ENCODE results near the gene TTC34.

TTC34 gene

GRCh38 chr1:2594001-2594640, 207.4 kb downstream of the TTC34 start:
- no peaks in the 10 kb centered on the region for H3K4me1 ChIP-seq (ENCODE audit: insufficient read depth, low read length, severe bottlenecking)
- no peaks in the 10 kb centered on the region for H3F3A ChIP-seq (ENCODE audit: insufficient read depth, low read length)
- no peaks in the 10 kb centered on the region for H3K9me2 ChIP-seq (ENCODE audit: low read depth, low read length)
- no peak overlapping the region for H3K27ac ChIP-seq (ENCODE audit: low read depth, low read length, poor library complexity, severe bottlenecking)
- H3K36me3 ChIP-seq (ENCODE audit: insufficient read depth, low read length): no peaks in the 10 kb centered on the region
- H3K4me3 ChIP-seq (ENCODE audit: low read depth, low read length, poor library complexity, severe bottlenecking): no peak overlapping the region
- H3K9me3 ChIP-seq (ENCODE audit: low read length): no peaks in the 10 kb centered on the region
- H3K79me2 ChIP-seq (ENCODE audit: insufficient read depth, low read length): no peaks in the 10 kb centered on the region
- no peaks in the 10 kb centered on the region for H4K20me1 ChIP-seq (ENCODE audit: insufficient read depth, low read length)
- no peaks in the 10 kb centered on the region; the same call in 1 of the 2 replicates for H3K27me3 ChIP-seq (ENCODE audit: insufficient read depth, low read length)
- no peak for TF ChIP-seq CTCF (IDR thresholded peaks at IDR 0.05; ENCODE audit: low read length)
- H3K9ac ChIP-seq (ENCODE audit: low read length): no peak overlapping the region
- no peak overlapping the region for H3K4me2 ChIP-seq (ENCODE audit: low read length)
- no peak overlapping the region for H2AFZ ChIP-seq (ENCODE audit: low read length)

GRCh38 chr1:2593251-2593878, 208.1 kb downstream of the TTC34 start:
- TF ChIP-seq EZH2 (IDR thresholded peaks at IDR 0.05; ENCODE audit: borderline replicate concordance, low read length) (no peak), CTCF (IDR thresholded peaks at IDR 0.05; ENCODE audit: low read length) (no peak)
- Histone ChIP-seq H3K9ac (ENCODE audit: low read length) (no peak overlapping the region), H3K4me1 (ENCODE audit: insufficient read depth, low read length, severe bottlenecking) (no peaks in the 10 kb centered on the region), H3K9me3 (ENCODE audit: low read length) (no peaks in the 10 kb centered on the region), H3K27ac (ENCODE audit: low read depth, low read length, poor library complexity, severe bottlenecking) (no peak overlapping the region), H3K4me2 (ENCODE audit: low read length) (no peak overlapping the region), H3F3A (ENCODE audit: insufficient read depth, low read length) (no peaks in the 10 kb centered on the region), H3K36me3 (ENCODE audit: insufficient read depth, low read length) (no peaks in the 10 kb centered on the region), H4K20me1 (ENCODE audit: insufficient read depth, low read length) (no peaks in the 10 kb centered on the region), H3K9me2 (ENCODE audit: low read depth, low read length) (no peaks in the 10 kb centered on the region), H3K79me2 (ENCODE audit: insufficient read depth, low read length) (no peaks in the 10 kb centered on the region), H3K4me3 (ENCODE audit: low read depth, low read length, poor library complexity, severe bottlenecking) (no peak overlapping the region), H2AFZ (ENCODE audit: low read length) (no peak overlapping the region), H3K27me3 (ENCODE audit: insufficient read depth, low read length) (no peaks in the 10 kb centered on the region; the same call in 1 of the 2 replicates)

- Histone ChIP-seq H3K9ac (ENCODE audit: low read length) (no peak overlapping the region), H3K27me3 (ENCODE audit: insufficient read depth, low read length) (no peaks in the 10 kb centered on the region; the same call in 1 of the 2 replicates), H3K9me3 (ENCODE audit: low read length) (no peaks in the 10 kb centered on the region), H4K20me1 (ENCODE audit: insufficient read depth, low read length) (no peaks in the 10 kb centered on the region), H3K36me3 (ENCODE audit: insufficient read depth, low read length) (no peaks in the 10 kb centered on the region), H3K4me2 (ENCODE audit: low read length) (no peak overlapping the region), H3K27ac (ENCODE audit: low read depth, low read length, poor library complexity, severe bottlenecking) (no peak overlapping the region), H2AFZ (ENCODE audit: low read length) (no peak overlapping the region), H3F3A (ENCODE audit: insufficient read depth, low read length) (no peaks in the 10 kb centered on the region), H3K4me3 (ENCODE audit: low read depth, low read length, poor library complexity, severe bottlenecking) (no peak overlapping the region), H3K79me2 (ENCODE audit: insufficient read depth, low read length) (no peaks in the 10 kb centered on the region), H3K4me1 (ENCODE audit: insufficient read depth, low read length, severe bottlenecking) (no peaks in the 10 kb centered on the region), H3K9me2 (ENCODE audit: low read depth, low read length) (no peaks in the 10 kb centered on the region)
- TF ChIP-seq CTCF (IDR thresholded peaks at IDR 0.05; ENCODE audit: low read length) (no peak), EZH2 (IDR thresholded peaks at IDR 0.05; ENCODE audit: borderline replicate concordance, low read length) (no peak)
Observed at GRCh38 chr1:2592672-2593071, 208.8 kb downstream of the TTC34 start.
